ENCODE measurements around the gene CASP6.

CASP6 gene

DNA sequence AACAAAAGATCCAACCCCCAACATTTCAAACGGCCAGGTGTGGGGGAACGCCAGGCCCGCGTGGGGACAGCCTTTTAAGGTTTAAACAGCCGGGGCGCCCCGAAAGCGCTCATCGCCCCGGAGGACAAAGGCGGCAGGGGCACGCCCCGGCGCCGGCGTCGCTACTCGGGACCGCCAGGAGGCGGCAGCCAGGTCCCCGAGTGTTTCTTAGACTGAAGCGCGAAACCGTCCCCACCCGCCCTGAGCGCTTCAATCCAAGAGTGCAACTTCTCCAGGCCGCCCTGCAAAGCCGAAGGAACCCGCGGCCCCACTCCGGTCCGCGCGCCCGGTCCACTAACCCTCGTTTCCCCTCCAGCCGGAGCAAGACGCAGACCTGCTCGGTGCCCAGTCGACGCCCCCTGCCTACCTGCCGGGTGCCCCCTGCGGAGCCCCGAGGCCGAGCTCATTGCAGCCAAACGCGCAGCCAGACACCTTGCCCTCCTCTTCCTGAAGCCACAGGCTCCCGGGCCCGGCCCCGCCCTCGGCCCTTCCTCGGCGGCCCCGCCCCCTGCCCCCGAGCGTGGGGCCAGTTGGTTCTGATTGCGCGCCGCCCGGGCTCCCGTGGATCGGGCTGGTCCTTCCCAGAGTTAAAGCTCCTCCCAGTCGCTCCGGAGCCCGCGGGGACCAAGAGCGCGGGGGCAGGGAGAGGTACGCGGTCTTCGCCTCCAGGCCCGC lies at the start of gene CASP6:
Gene CASP6 (minus strand): TSS at position 496 of the 714 bp plus-strand sequence. CDS start 50 bp downstream, at position 446.
- DNase-seq (ENCODE audit: low read depth), result peak; percentile 70

DNA sequence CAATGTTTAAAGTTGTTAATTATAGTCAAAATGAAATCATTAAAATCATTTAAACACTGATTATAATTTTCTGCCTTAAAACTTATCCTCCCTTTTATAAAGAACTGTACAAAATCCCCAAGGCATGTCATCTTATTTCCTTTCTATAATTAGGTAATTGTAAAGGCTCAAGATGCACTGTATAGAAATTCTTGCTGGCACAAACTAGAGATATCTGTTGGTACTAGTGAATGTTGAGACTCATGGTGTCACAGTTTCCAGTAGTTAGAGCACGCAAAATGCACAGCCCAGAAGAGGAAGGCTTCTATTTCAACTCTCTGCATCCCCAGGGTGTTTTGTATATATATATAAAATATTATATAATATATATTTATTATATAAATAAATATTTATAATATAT lies 49.3 kb upstream of the CASP6 start:
- DNase-seq (ENCODE audit: low read depth), result no peak

- DNase-seq (ENCODE audit: low read depth), result no peak
These were observed 48.6 kb upstream of the CASP6 start for GRCh38 chr4:109751852-109752251.

GRCh38 chr4:109750652-109751244 lies 47.5 kb upstream of the CASP6 start:
- DNase-seq (ENCODE audit: low read depth), result no peak

GRCh38 chr4:109749388-109750082 lies 46.3 kb upstream of the CASP6 start:
- DNase-seq (ENCODE audit: low read depth), result no peak

DNA sequence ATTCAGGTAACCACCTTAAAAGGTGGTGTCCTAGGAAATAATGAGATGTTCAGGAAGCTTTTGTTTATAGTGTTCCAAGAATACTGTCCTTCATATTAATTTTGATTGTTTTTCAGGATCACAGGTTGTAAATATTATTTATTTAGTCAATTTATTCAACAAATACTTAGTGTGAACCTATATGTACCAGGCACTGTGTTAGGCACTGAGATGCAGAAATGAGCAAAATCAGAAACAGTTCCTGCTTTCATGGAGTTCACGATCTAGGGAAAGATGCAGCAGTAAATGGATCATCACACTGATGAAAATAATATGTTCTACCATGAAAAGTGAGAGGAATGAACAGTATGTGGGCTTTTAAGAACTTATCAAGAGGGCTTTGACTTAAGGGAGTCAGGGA lies 44.9 kb upstream of the CASP6 start:
- DNase-seq (ENCODE audit: low read depth), result no peak

DNA sequence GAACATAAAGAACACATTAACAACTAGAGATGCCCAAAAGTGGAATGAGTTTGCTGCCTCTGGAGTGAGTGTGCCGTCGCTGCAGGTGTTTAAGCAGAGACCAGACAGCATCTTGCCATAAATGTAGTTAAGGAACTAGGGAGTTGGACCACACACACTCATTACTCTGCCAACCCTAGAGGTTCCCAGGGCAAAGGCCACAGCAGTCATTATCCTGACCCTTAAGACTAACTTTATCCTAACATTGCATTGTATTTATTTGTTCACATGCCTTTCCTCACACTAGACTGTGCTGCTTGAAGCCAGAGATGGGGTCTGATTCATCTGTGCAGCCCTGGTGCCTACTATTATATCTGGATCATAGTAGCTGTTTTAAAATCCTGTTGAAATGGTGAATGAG lies 43.5 kb upstream of the CASP6 start:
- DNase-seq (ENCODE audit: low read depth), result no peak

GRCh38 chr4:109745830-109746229 lies 42.6 kb upstream of the CASP6 start:
- DNase-seq (ENCODE audit: low read depth), result no peak

DNA sequence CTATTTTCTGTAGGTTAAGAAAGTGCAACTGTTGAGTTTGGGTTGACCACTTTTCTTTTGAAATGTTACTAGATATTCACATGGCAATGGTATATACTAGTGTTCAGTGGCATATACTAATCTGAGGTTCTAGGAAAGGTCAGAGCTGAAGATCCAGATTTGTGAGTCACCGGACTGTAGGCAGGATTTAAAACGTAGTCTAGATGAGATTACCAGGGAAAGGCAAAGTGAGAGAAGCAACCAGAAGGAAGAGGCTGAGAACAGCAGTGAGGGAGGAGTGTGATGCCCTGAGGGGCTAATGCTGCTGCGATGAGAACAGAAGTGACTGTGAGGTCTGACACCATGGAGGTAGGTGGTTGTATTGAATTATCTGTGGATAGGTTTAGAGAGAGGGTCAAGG lies 36.3 kb upstream of the CASP6 start:
- DNase-seq (ENCODE audit: low read depth), result no peak

GRCh38 chr4:109738104-109738872 lies 35.0 kb upstream of the CASP6 start:
- DNase-seq (ENCODE audit: low read depth), result no peak

DNA sequence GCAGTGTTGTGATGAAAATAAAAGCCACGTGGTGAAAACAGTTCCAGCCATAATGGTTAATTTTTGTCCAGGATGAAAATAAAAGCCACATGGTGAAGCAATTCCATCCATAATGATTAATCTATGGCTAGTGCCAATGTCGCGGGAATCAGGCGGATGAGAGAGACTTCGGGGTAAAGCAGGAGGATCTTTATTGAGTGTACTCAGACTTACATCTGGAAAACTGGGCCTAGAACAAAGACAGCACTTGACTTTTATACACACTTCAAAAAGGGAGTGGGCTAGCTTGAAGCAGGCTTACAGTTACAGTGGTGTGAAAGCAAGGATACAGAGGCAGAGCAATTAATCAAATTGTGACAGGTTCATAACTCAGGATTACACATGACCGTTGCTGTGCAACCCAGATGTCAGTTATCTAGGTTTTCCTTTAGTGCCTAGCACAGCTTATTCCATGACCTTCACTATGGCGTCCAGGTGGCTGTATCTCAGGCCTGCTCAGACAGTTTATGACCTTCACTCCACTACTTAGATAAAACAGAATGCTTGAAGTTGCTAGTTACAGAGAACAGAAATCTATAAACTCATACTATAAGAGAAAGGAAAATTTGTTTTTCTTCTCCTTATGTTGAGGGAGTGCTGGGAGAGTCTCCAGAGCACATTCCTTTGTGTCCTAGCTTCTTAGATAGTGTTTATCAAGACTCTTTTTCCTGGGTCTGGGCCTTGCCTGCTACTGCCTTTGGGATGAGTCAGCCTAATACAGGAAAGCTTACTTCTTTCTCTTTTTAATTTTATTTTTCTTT lies 32.5 kb upstream of the CASP6 start:
- DNase-seq (ENCODE audit: low read depth), result no peak

GRCh38 chr4:109733728-109734127 lies 30.5 kb upstream of the CASP6 start:
- no peak for DNase-seq (ENCODE audit: low read depth)

- DNase-seq (ENCODE audit: low read depth), result no peak
These were observed 27.6 kb upstream of the CASP6 start for GRCh38 chr4:109730619-109731545.

- peak; percentile 61 for DNase-seq (ENCODE audit: low read depth)
These were observed 26.7 kb upstream of the CASP6 start, which contains the start of gene PLA2G12A for GRCh38 chr4:109729718-109730618. Gene PLA2G12A (minus strand): TSS chr4:109730070. CDS start chr4:109729809, 261 bp downstream.

- no peak for DNase-seq (ENCODE audit: low read depth)
These were observed 26.0 kb upstream of the CASP6 start for GRCh38 chr4:109729117-109729717.

GRCh38 chr4:109728385-109728784 lies 25.1 kb upstream of the CASP6 start:
- no peak for DNase-seq (ENCODE audit: low read depth)

DNA sequence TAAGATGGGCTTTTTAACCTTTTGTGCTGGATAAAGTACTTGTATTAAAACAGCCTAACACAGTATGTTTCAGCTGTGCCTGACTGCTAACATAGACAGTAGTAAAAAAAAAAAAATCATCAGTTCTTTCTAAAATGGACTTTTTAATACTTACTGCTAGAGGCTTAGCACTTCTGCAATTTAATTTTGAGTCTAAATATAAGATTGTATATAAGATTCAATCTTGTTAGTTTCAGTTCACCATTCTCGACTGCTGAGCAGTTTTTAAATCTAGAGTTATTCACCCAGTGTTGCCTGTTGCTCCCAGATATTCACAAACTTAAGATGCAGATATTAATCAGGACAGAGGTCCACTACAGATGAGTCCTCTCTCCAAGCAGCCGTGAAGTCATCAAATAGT lies 19.9 kb upstream of the CASP6 start:
- DNase-seq (ENCODE audit: low read depth), result no peak

GRCh38 chr4:109722357-109722756 lies 19.1 kb upstream of the CASP6 start:
- no peak for DNase-seq (ENCODE audit: low read depth)

- no peak for DNase-seq (ENCODE audit: low read depth)
These were observed 17.8 kb upstream of the CASP6 start for GRCh38 chr4:109721033-109721432.
